SK-N-SH (cell line): Measurements from ENCODE around the gene SATB1. TPM values are rescaled to one million over a fixed set of nuclear protein-coding genes. Genes with fewer than 3 reads are reported as not detected.

Source experiments
- CTCF ChIA-PET: fragments of 300-600, 350-600 bp; formaldehyde crosslinking; extraction: SDS; loops from one replicate; lab custom pipeline; 2021; lab: Yijun Ruan, JAX
- POLR2A ChIA-PET: fragments of 350-600 bp; sonication (Branson Sonifier 250); formaldehyde crosslinking; extraction: SDS; loops from one replicate; lab custom pipeline; 2020; ENCODE audit warnings: antibody characterized with exemption, inconsistent platforms; lab: Yijun Ruan, JAX
- DNase-seq: peaks from one replicate; pipeline ENCODE4 v3.0.0; 2012
- H2AFZ ChIP-seq: fragments of 200-600 bp; sonication (generic); 2 replicates; pipeline ENCODE4 v1.8.1; 2016; ENCODE audit warnings: antibody characterized with exemption, mild to moderate bottlenecking, low read depth
- H3F3A ChIP-seq: fragments of 200-600 bp; sonication (generic); replicated peaks from 2 replicates; pipeline ENCODE3; 2016; ENCODE audit warnings: antibody characterized with exemption, mild to moderate bottlenecking; ENCODE audit not compliant: insufficient read depth
- H3K27ac ChIP-seq, 2 experiments: fragments of 200-500 bp in 1 of 2; fragments of 200-600 bp in 1 of 2; sonication (Bioruptor generic) in 1 of 2; sonication (generic), shearing (Covaris generic) in 1 of 2; 2 replicates each; pipeline versions ENCODE4 v1.5.1 to v1.6.1; 2014 to 2016; ENCODE audit warnings: low read depth in 2 of 2, inconsistent platforms in 1 of 2, low read length in 1 of 2, mild to moderate bottlenecking in 1 of 2, mixed read lengths in 1 of 2
- H3K27me3 ChIP-seq: fragments of 200-600 bp; sonication (generic), shearing (Covaris generic); 2 replicates; pipeline ENCODE4 v1.6.1; 2016; ENCODE audit warnings: mixed run types; ENCODE audit not compliant: insufficient read depth
- H3K36me3 ChIP-seq, 2 experiments: fragments of 200-500 bp in 1 of 2; fragments of 200-600 bp in 1 of 2; sonication (Bioruptor generic) in 1 of 2; sonication (generic) in 1 of 2; replicated peaks in 1 of 2; 2 replicates each; pipeline versions ENCODE3 to v1.5.1; 2014 to 2016; ENCODE audit warnings: low read length in 1 of 2, mild to moderate bottlenecking in 1 of 2; ENCODE audit not compliant: insufficient read depth in 2 of 2, control insufficient read depth in 1 of 2
- H3K4me1 ChIP-seq, 2 experiments: fragments of 200-500 bp in 1 of 2; fragments of 200-600 bp in 1 of 2; sonication (Bioruptor generic) in 1 of 2; sonication (generic), shearing (Covaris generic) in 1 of 2; 2 replicates each; pipeline versions ENCODE4 v1.5.1 to v1.6.1; 2014 to 2016; ENCODE audit warnings: low read depth in 1 of 2, low read length in 1 of 2, mixed run types in 1 of 2; ENCODE audit not compliant: insufficient read depth in 2 of 2, control insufficient read depth in 1 of 2
- H3K4me2 ChIP-seq: fragments of 200-600 bp; sonication (generic), shearing (Covaris generic); 2 replicates; pipeline ENCODE4 v1.6.1; 2017; ENCODE audit warnings: mixed run types
- H3K4me3 ChIP-seq, 2 experiments: fragments of 200-500 bp in 1 of 2; fragments of 200-600 bp in 1 of 2; sonication (Bioruptor generic) in 1 of 2; sonication (generic), shearing (Covaris generic) in 1 of 2; 2 replicates each; pipeline versions ENCODE4 v1.5.1 to v1.8.1; 2014 to 2016; ENCODE audit warnings: low read depth in 2 of 2, inconsistent platforms in 1 of 2, low read length in 1 of 2, mild to moderate bottlenecking in 1 of 2, mixed read lengths in 1 of 2, moderate library complexity in 1 of 2
- H3K79me2 ChIP-seq: fragments of 200-600 bp; sonication (generic); 2 replicates; pipeline ENCODE4 v1.8.1; 2017; ENCODE audit warnings: mild to moderate bottlenecking; ENCODE audit not compliant: insufficient read depth
- H3K9ac ChIP-seq: fragments of 200-600 bp; sonication (generic); 2 replicates; pipeline ENCODE4 v1.6.1; 2017; ENCODE audit warnings: mixed run types
- H3K9me2 ChIP-seq: fragments of 200-600 bp; sonication (generic); 2 replicates; pipeline ENCODE4 v1.6.1; 2017; ENCODE audit warnings: mixed run types
- H3K9me3 ChIP-seq: fragments of 200-600 bp; sonication (generic); 2 replicates; pipeline ENCODE4 v1.6.1; 2017; ENCODE audit warnings: mixed run types, mild to moderate bottlenecking, moderate library complexity
- H4K20me1 ChIP-seq: fragments of 200-600 bp; sonication (generic); 2 replicates; pipeline ENCODE4 v1.6.1; 2017; ENCODE audit warnings: mild to moderate bottlenecking, mixed run types; ENCODE audit not compliant: insufficient read depth
- FOSL2 ChIP-seq: IDR thresholded peaks from 2 replicates; pipeline ENCODE4 v1.4.0; 2012; ENCODE audit warnings: low read depth, mild to moderate bottlenecking, moderate library complexity, borderline replicate concordance
- FOXM1 ChIP-seq: IDR thresholded peaks from 2 replicates; pipeline ENCODE4 v1.4.0; 2012; ENCODE audit warnings: low read depth, mild to moderate bottlenecking
- GABPA ChIP-seq: IDR thresholded peaks from 2 replicates; pipeline ENCODE4 v1.4.0; 2012; ENCODE audit warnings: low read depth, mild to moderate bottlenecking
- IRF3 ChIP-seq: fragments of 150-350 bp; IDR thresholded peaks from 2 replicates; pipeline ENCODE4 v1.6.1; 2016; ENCODE audit warnings: mild to moderate bottlenecking, low read depth, low read length
- MEF2A ChIP-seq: IDR thresholded peaks from 2 replicates; pipeline ENCODE4 v1.4.0; 2012; ENCODE audit warnings: low read depth, borderline replicate concordance
- NFIC ChIP-seq: IDR thresholded peaks from 2 replicates; pipeline ENCODE4 v1.4.0; 2012; ENCODE audit warnings: borderline replicate concordance
- PBX3 ChIP-seq: IDR thresholded peaks from 2 replicates; pipeline ENCODE4; 2012
- POLR2AphosphoS5 ChIP-seq: IDR thresholded peaks from 2 replicates; pipeline ENCODE4 v1.6.1; 2012; ENCODE audit warnings: low read depth, low read length
- RAD21 ChIP-seq: IDR thresholded peaks from 2 replicates; pipeline ENCODE4 v1.6.1; 2012; ENCODE audit warnings: mild to moderate bottlenecking, low read length
- SMC3 ChIP-seq: IDR thresholded peaks from 2 replicates; pipeline ENCODE4 v1.6.1; 2012; ENCODE audit warnings: low read depth, low read length, improper control_type of control experiment
- TEAD4 ChIP-seq: IDR thresholded peaks from 2 replicates; pipeline ENCODE4 v1.4.0; 2012; ENCODE audit warnings: mild to moderate bottlenecking, borderline replicate concordance; ENCODE audit not compliant: insufficient read depth
- USF1 ChIP-seq: IDR thresholded peaks from 2 replicates; pipeline ENCODE4 v1.4.0; 2012; ENCODE audit warnings: low read depth, borderline replicate concordance
- YY1 ChIP-seq: IDR thresholded peaks from 2 replicates; pipeline ENCODE4 v1.4.0; 2012; ENCODE audit warnings: low read depth, mild to moderate bottlenecking
- ZBTB33 ChIP-seq: IDR thresholded peaks from 2 replicates; pipeline ENCODE4 v1.4.0; 2012; ENCODE audit warnings: low read depth, borderline replicate concordance
- WGBS: methylation state at CpG from one replicate; pipeline ENCODE4 v1.1.6; 2017; ENCODE audit warnings: low lambda C conversion rate; 5-methylcytosine and 5-hydroxymethylcytosine counted together
- polyA plus RNA-seq, 3 experiments: library from polyadenylated mRNA; depleted of rRNA; stranded (reverse); fragments of >200 nt; gene quantifications; 2 replicates each; pipeline ENCODE4 v1.2.3, GENCODE V29; 2012
- TF ChIP-seq, protein P1 (sequence below): fragments of 200-600 bp; sonication (generic); IDR thresholded peaks from 2 replicates; pipeline ENCODE4 v1.6.1; 2017; ENCODE audit warnings: antibody characterized with exemption, mild to moderate bottlenecking, moderate library complexity
- TF ChIP-seq, protein P2 (sequence below): IDR thresholded peaks from 2 replicates; pipeline ENCODE4 v1.4.0; 2012; ENCODE audit warnings: low read depth

Gene SATB1
- polyA plus RNA-seq, 1 of the 3 experiments (the other 2 are of a cell fraction): 8.5 TPM

- no peaks in the 10 kb centered on the region for H4K20me1 ChIP-seq
- H3K27ac ChIP-seq: no peak overlapping the region
- CTCF ChIA-PET: interaction anchor here (0.6 kb wide), 1 partner anchor 426 kb away, joined by 3 read pairs; no protein-coding TSS in a partner anchor
- peaks cover 4 to 7% of the 10 kb centered on the region in 2 experiments for H3K36me3 ChIP-seq
- TF ChIP-seq YY1 (no peak), GABPA (no peak), FOXM1 (no peak), IRF3 (no peak), USF1 (no peak), MEF2A (no peak)
- TF ChIP-seq, protein P1, sequence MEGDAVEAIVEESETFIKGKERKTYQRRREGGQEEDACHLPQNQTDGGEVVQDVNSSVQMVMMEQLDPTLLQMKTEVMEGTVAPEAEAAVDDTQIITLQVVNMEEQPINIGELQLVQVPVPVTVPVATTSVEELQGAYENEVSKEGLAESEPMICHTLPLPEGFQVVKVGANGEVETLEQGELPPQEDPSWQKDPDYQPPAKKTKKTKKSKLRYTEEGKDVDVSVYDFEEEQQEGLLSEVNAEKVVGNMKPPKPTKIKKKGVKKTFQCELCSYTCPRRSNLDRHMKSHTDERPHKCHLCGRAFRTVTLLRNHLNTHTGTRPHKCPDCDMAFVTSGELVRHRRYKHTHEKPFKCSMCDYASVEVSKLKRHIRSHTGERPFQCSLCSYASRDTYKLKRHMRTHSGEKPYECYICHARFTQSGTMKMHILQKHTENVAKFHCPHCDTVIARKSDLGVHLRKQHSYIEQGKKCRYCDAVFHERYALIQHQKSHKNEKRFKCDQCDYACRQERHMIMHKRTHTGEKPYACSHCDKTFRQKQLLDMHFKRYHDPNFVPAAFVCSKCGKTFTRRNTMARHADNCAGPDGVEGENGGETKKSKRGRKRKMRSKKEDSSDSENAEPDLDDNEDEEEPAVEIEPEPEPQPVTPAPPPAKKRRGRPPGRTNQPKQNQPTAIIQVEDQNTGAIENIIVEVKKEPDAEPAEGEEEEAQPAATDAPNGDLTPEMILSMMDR: no peak
- TF ChIP-seq, all 33 proteins: peak for 0
- H3K9me2 ChIP-seq: no peaks in the 10 kb centered on the region
- H2AFZ ChIP-seq: no peak overlapping the region
- H3K4me3 ChIP-seq: no peak overlapping the region
- no peak overlapping the region for H3K4me2 ChIP-seq
- H3K9ac ChIP-seq: no peak overlapping the region
- no peaks in the 10 kb centered on the region for H3K27me3 ChIP-seq
- peaks cover 0 to 11% of the 10 kb centered on the region in 2 experiments; a peak in 2 of 4 replicates for H3K4me1 ChIP-seq
- no peaks in the 10 kb centered on the region for H3K9me3 ChIP-seq
- no peak for DNase-seq
- H3F3A ChIP-seq: no peaks in the 10 kb centered on the region
- no peaks in the 10 kb centered on the region for H3K79me2 ChIP-seq
- POLR2A ChIA-PET: no interaction called here
These were observed 42.3 kb downstream of the SATB1 start for GRCh38 chr3:18382760-18383369.

GRCh38 chr3:18379647-18380046 lies 45.5 kb downstream of the SATB1 start:
- CTCF ChIA-PET: interaction anchor here (1.4 to 3.7 kb wide), 2 partner anchors 10 to 242 kb away, joined by 4 to 22 read pairs; no protein-coding TSS in a partner anchor
- H3K4me1 ChIP-seq: peaks cover 0 to 6% of the 10 kb centered on the region in 2 experiments; a peak in 2 of 4 replicates
- TF ChIP-seq ZBTB33 (no peak), POLR2AphosphoS5 (no peak), SMC3 (no peak), GABPA (no peak), TEAD4 (no peak), FOSL2 (no peak), RAD21 (no peak), PBX3 (no peak), NFIC (no peak)
- TF ChIP-seq, protein P2, sequence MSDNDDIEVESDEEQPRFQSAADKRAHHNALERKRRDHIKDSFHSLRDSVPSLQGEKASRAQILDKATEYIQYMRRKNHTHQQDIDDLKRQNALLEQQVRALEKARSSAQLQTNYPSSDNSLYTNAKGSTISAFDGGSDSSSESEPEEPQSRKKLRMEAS: no peak

More at GRCh38 chr3:18379647-18380046, 45.5 kb downstream of the SATB1 start:
- Histone ChIP-seq H3K27ac (no peak overlapping the region), H3K79me2 (no peaks in the 10 kb centered on the region), H3K9ac (no peak overlapping the region), H2AFZ (no peak overlapping the region), H3K36me3 (peaks cover 7% of the 10 kb centered on the region in 2 experiments), H3K4me3 (no peak overlapping the region), H4K20me1 (no peaks in the 10 kb centered on the region), H3K4me2 (no peak overlapping the region), H3K9me2 (no peaks in the 10 kb centered on the region), H3K9me3 (no peaks in the 10 kb centered on the region), H3K27me3 (no peaks in the 10 kb centered on the region), H3F3A (no peaks in the 10 kb centered on the region)
- DNase-seq: no peak
- POLR2A ChIA-PET: no interaction called here
- WGBS: 83% methylated on average over 2 of the region's 2 CpGs
